ENCODE results near the gene KCNQ1.

GRCh38 chr11:2434008-2434407 is 10.8 kb upstream of the KCNQ1 start:
- no peak for TF ChIP-seq PATZ1 (CRISPR knock-in tag; IDR thresholded peaks at IDR 0.05; ENCODE audit: borderline replicate concordance)
- TF ChIP-seq ZFP3 (CRISPR knock-in tag; IDR thresholded peaks at IDR 0.05) = no peak
- no peak for TF ChIP-seq TSHZ2 (CRISPR knock-in tag; IDR thresholded peaks at IDR 0.05)
- TF ChIP-seq SNAI2 (CRISPR knock-in tag; IDR thresholded peaks at IDR 0.05) = no peak

Measured in SK-N-SH treated with all-trans-retinoic acid at 6 μM for 48 hours (cell line).